Activated CD4-positive, alpha-beta T cell treated with anti-CD3 and anti-CD28 coated beads for 24 hours (primary cell): ENCODE measurements around the gene TBRG4.

Experiments used
- DNase-seq, 2 donors: peaks; one replicate each; pipeline ENCODE4 v3.0.0-alpha.2; 2020; ENCODE audit warnings: low read depth in 2 of 2

TBRG4 gene

GRCh38 chr7:45074528-45075354 is 36.8 kb downstream of the TBRG4 start:
- no peak for DNase-seq

- no peak for DNase-seq
Measured at GRCh38 chr7:45073786-45074527, 37.5 kb downstream of the TBRG4 start.

- no peak for DNase-seq
Measured at GRCh38 chr7:45073031-45073785, 38.3 kb downstream of the TBRG4 start.

- no peak for DNase-seq
Measured at GRCh38 chr7:45072131-45073030, 39.1 kb downstream of the TBRG4 start.

GRCh38 chr7:45071528-45071927 is 40.0 kb downstream of the TBRG4 start:
- DNase-seq, result no peak

- DNase-seq, result no peak
Measured at GRCh38 chr7:45070254-45070642, 41.2 kb downstream of the TBRG4 start.

- no peak for DNase-seq
Measured at GRCh38 chr7:45069444-45070253, 41.8 kb downstream of the TBRG4 start.

GRCh38 chr7:45068236-45069023 is 43.1 kb downstream of the TBRG4 start:
- no peak for DNase-seq

- no peak for DNase-seq
Measured at GRCh38 chr7:45067582-45067981, 43.9 kb downstream of the TBRG4 start.

GRCh38 chr7:45066409-45066808 is 45.1 kb downstream of the TBRG4 start:
- no peak for DNase-seq

- no peak for DNase-seq
Measured at GRCh38 chr7:45065031-45065995, 46.2 kb downstream of the TBRG4 start.

- no peak for DNase-seq
Measured at GRCh38 chr7:45064047-45064725, 47.3 kb downstream of the TBRG4 start.

GRCh38 chr7:45061806-45062425 is 49.6 kb downstream of the TBRG4 start:
- no peak for DNase-seq

- no peak for DNase-seq
Measured at GRCh38 chr7:45061352-45061751, 50.1 kb downstream of the TBRG4 start.

GRCh38 chr7:45060295-45060694 is 51.2 kb downstream of the TBRG4 start:
- DNase-seq, result no peak

GRCh38 chr7:45057878-45058277 is 53.6 kb downstream of the TBRG4 start:
- no peak for DNase-seq

- no peak for DNase-seq
Measured at GRCh38 chr7:45055594-45056219, 55.8 kb downstream of the TBRG4 start.
